GM12872 (cell line): Measurements from ENCODE around the gene EXOC4.

Source experiments
- TF ChIP-seq, protein P1 (sequence below): IDR thresholded peaks from 3 replicates; pipeline ENCODE4 v1.5.1; 2011; ENCODE audit warnings: low read depth, mild to moderate bottlenecking, low read length, moderate library complexity; ENCODE audit not compliant: insufficient read depth

The EXOC4 gene

GRCh38 chr7:133697585-133697984, 444.7 kb downstream of the EXOC4 start:
- TF ChIP-seq, protein P1, sequence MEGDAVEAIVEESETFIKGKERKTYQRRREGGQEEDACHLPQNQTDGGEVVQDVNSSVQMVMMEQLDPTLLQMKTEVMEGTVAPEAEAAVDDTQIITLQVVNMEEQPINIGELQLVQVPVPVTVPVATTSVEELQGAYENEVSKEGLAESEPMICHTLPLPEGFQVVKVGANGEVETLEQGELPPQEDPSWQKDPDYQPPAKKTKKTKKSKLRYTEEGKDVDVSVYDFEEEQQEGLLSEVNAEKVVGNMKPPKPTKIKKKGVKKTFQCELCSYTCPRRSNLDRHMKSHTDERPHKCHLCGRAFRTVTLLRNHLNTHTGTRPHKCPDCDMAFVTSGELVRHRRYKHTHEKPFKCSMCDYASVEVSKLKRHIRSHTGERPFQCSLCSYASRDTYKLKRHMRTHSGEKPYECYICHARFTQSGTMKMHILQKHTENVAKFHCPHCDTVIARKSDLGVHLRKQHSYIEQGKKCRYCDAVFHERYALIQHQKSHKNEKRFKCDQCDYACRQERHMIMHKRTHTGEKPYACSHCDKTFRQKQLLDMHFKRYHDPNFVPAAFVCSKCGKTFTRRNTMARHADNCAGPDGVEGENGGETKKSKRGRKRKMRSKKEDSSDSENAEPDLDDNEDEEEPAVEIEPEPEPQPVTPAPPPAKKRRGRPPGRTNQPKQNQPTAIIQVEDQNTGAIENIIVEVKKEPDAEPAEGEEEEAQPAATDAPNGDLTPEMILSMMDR, result no peak

DNA sequence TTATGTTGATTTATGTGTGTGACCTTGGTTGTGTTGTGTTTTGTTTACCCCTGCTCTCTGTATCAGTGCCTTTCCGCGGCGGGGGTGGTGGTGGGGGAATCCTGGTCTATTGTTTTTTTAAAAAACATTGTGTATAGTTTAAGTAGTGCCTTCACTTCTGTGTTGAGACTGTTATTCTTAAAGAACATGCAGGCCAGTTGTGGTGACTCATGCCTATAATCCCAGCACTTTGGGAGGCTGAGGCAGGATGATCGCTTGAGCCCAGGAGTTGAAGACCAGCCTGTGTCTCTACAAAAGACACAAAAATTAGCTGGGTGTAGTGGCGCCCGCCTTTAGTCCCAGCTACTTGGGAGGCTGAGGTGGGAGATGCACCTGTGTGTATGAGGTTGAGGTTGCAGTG, 445.2 kb downstream of the EXOC4 start:
- TF ChIP-seq, protein P1, result no peak

- TF ChIP-seq, protein P1, result no peak
Measured at GRCh38 chr7:133699386-133699785, 446.5 kb downstream of the EXOC4 start.

GRCh38 chr7:133702078-133702477, 449.2 kb downstream of the EXOC4 start:
- TF ChIP-seq, protein P1, result no peak

DNA sequence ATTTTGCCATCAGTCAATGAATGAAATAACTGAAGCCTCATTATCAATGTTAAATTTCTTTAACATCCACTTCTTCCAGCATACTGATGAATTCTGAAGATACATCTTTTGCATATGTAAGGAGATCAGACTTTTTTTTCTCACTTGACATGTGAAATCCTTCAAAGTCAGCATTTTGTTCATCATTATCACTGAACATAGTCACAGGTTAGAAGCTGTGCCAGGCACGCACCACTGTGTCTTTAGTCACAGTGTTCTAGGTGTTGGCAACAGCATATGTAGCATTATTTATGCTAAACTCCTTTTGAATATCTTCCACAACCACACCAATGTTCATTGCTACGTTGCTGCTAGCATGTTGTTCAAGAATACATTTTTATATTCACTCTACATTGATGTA, 450.1 kb downstream of the EXOC4 start:
- TF ChIP-seq, protein P1, result no peak

- TF ChIP-seq, protein P1, result no peak
Measured at GRCh38 chr7:133703547-133703946, 450.7 kb downstream of the EXOC4 start.

GRCh38 chr7:133704453-133704852, 451.6 kb downstream of the EXOC4 start:
- TF ChIP-seq, protein P1, result no peak

DNA sequence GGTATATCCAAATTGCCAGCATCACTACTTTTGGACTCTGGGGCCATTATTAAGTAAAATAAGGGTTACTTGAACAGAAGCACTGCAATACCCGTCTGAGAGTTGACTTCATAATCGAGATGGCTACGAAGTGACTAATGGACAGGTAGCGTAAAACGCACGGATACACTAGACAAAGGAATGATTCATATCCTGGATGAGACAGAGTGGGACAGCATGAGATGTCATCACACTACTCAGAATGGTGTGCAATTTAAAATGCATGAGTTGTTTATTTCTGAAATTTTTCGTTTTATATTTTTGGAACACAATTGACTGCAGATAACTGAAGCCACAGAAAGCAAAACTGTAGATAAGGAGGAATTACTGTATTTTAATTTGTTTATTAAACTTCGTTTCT, 452.7 kb downstream of the EXOC4 start:
- TF ChIP-seq, protein P1, result no peak
